Muscle of back (tissue), 13 donors: ENCODE data around the gene SUSD6. TPM values are rescaled to one million over a fixed set of nuclear protein-coding genes. Genes with fewer than 3 reads are reported as not detected.
A peak's percentile ranks its signal among the peaks of the same experiment; 100 is the strongest.

Experiments
- DNase-seq, 3 donors: peaks; one replicate each; pipeline versions ENCODE4 v3.0.0 to v3.0.0-alpha.2; 2013
- long read RNA-seq, 9 donors: transcript quantifications; one replicate each; lab custom pipeline, GENCODE V29; 2026
- polyA plus RNA-seq, 10 donors: library from polyadenylated mRNA; unstranded; fragments of 120-200 nt; gene quantifications; one replicate each; pipeline ENCODE4 v1.2.1, GENCODE V29; 2013; ENCODE audit not compliant: insufficient read length in 10 of 10

SUSD6 gene
- polyA plus RNA-seq, result 10 to 100 TPM; 15.2 to 20.8 (median 18.3) TPM
- long read RNA-seq, donor 1, full-length matches to known transcripts, result 2 of 2 reads
- long read RNA-seq, donor 1, partial matches to known transcripts, result 0 of 2 reads
- long read RNA-seq, donor 1, other reads (novel, unspliced or antisense), result 0 of 2 reads
- long read RNA-seq, donor 2, result 0 reads
- long read RNA-seq, donor 3, result 0 reads
- long read RNA-seq, donor 4, full-length matches to known transcripts, result 3 of 3 reads
- long read RNA-seq, donor 4, partial matches to known transcripts, result 0 of 3 reads
- long read RNA-seq, donor 4, other reads (novel, unspliced or antisense), result 0 of 3 reads
- long read RNA-seq, donor 5, result 0 reads
- long read RNA-seq, donor 6, full-length matches to known transcripts, result 2 of 2 reads
- long read RNA-seq, donor 6, partial matches to known transcripts, result 0 of 2 reads
- long read RNA-seq, donor 6, other reads (novel, unspliced or antisense), result 0 of 2 reads
- long read RNA-seq, donor 7, full-length matches to known transcripts, result 2 of 2 reads
- long read RNA-seq, donor 7, partial matches to known transcripts, result 0 of 2 reads
- long read RNA-seq, donor 7, other reads (novel, unspliced or antisense), result 0 of 2 reads
- long read RNA-seq, donor 8, result 0 reads
- long read RNA-seq, donor 9, result 0 reads

GRCh38 chr14:69611172-69612013 lies at the start of gene SUSD6:
Gene SUSD6, plus strand, starts transcription at chr14:69611596. Its CDS starts 46,997 bp downstream, at chr14:69658593.
- DNase-seq, result peak; percentile 90 to 95 (median 91)

- no peak for DNase-seq
These were observed 49.5 kb upstream of the SUSD6 start for GRCh38 chr14:69561893-69562292.

- DNase-seq, result no peak
These were observed 43.8 kb upstream of the SUSD6 start for GRCh38 chr14:69567563-69567962.

GRCh38 chr14:69569859-69570258 lies 41.5 kb upstream of the SUSD6 start:
- DNase-seq, result no peak

GRCh38 chr14:69570836-69571330 lies 40.5 kb upstream of the SUSD6 start:
- no peak for DNase-seq

- no peak for DNase-seq
These were observed 39.9 kb upstream of the SUSD6 start for GRCh38 chr14:69571449-69572029.

GRCh38 chr14:69572030-69572840 lies 39.2 kb upstream of the SUSD6 start:
- DNase-seq, result peak in 1 of 3 donors; percentile 78

GRCh38 chr14:69572841-69573135 lies 38.6 kb upstream of the SUSD6 start:
- DNase-seq, result no peak

GRCh38 chr14:69573205-69573830 lies 38.1 kb upstream of the SUSD6 start:
- peak in 1 of 3 donors; percentile 47 for DNase-seq

GRCh38 chr14:69573831-69574262 lies 37.5 kb upstream of the SUSD6 start:
- DNase-seq, result no peak

GRCh38 chr14:69574263-69574953 lies 37.0 kb upstream of the SUSD6 start, which contains the start of gene CCDC177:
Gene CCDC177, minus strand, starts transcription at chr14:69574871. Its CDS starts 1,249 bp downstream, at chr14:69573622.
- DNase-seq, result peak in 1 of 3 donors; percentile 76

GRCh38 chr14:69574954-69575295 lies 36.5 kb upstream of the SUSD6 start:
- no peak for DNase-seq

- DNase-seq, result no peak
These were observed 31.9 kb upstream of the SUSD6 start for GRCh38 chr14:69579476-69579875.

GRCh38 chr14:69580009-69580577 lies 31.3 kb upstream of the SUSD6 start:
- DNase-seq, result peak in 2 of 3 donors; percentile 22 to 42

GRCh38 chr14:69581316-69581935 lies 30.0 kb upstream of the SUSD6 start:
- no peak for DNase-seq

GRCh38 chr14:69582212-69582611 lies 29.2 kb upstream of the SUSD6 start:
- DNase-seq, result no peak

GRCh38 chr14:69582829-69583228 lies 28.6 kb upstream of the SUSD6 start:
- no peak for DNase-seq

GRCh38 chr14:69584389-69584788 lies 27.0 kb upstream of the SUSD6 start:
- no peak for DNase-seq

- DNase-seq, result peak in 1 of 3 donors; percentile 43
These were observed 25.0 kb upstream of the SUSD6 start for GRCh38 chr14:69586404-69586803.
